NOMO-1 (cell line): ENCODE results near the gene ATP7A.
"Not testable (repeated sequence)": the region's sequence is repeated elsewhere in the genome, so short reads cannot be mapped to it uniquely, and the experiment has no call there.

ENCODE experiments used
- DNase-seq, 2 experiments: peaks; one replicate each; lab custom pipeline; 2025; ENCODE audit not compliant: unreplicated experiment in 2 of 2; lab: John Stamatoyannopoulos, UW

ATP7A gene

DNA sequence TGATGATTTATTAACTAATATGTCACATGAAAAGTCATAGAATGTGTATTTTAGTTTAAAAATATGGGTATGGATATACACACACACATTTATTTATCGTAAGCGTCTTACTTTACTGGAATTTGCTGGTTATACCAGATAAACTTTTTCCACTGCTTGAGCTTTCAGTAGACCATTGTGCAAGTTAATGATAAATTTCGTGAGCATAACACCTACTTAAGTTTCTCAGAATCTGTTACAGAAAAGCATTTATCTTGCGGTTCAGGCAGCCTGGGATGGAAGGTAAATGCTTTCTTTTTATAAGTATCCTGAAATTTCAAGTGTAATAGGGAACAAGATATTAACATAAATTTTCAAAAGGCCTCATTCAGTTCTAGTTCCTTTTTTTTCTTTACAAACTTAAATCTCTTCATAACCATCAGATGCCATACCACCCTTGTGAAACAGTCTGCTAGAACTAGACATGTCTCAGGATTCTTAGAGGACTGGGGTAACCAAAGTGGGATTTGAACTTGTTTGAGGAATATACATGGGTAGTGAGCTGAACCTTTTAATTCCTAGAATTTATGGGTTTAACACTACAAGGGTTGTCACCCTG lies 27.7 kb downstream of the ATP7A start:
- peak in 1 of 2 experiments; percentile 29 for DNase-seq

DNA sequence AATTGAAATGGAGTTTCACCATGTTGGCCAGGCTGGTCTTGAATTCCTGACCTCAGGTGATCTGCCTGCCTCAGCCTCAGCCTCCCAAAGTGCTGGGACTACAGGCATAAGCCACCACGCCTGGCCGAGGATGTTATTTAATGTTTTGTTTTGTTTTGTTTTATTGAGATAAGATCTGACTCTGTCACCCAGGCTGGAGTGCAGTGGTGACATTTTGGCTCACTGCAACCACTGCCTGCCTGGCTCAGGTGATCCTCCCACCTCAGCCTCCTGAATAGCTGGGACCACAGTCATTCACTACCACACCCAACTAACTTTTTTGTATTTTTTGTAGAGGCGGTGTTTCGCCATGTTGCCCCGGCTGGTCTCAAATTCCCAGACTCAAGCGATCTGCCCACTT lies 34.5 kb downstream of the ATP7A start:
- DNase-seq = not testable (repeated sequence)

DNA sequence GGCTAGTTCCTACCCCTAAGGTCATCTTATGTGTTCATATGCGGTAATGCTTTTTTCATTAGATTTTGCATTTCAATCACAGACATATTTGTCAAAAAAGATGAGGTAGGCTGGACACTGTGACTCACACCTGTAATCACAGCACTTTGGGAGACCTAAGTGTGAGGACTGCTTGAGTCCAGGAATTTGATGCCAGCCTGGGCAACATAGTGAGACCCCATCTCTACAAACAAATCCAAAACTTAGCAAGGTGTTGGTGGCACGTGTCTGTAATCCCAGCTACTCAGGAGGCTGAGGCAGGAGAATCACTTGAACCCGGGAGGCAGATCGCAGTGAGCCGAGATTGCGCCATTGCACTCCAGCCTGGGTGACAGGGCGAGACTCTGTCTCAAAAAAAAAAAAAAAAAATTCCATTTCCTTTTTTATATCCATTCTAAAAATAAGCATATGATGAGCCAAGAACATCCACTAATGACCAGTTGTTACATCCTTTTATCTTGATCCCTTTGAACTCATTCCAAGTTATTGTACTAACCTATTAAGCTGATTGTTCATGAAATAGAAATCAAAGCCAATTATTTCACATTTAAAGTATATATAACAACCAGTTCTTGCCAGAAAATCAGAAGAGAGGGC lies 35.5 kb downstream of the ATP7A start:
- DNase-seq = peak in 1 of 2 experiments; percentile 20

DNA sequence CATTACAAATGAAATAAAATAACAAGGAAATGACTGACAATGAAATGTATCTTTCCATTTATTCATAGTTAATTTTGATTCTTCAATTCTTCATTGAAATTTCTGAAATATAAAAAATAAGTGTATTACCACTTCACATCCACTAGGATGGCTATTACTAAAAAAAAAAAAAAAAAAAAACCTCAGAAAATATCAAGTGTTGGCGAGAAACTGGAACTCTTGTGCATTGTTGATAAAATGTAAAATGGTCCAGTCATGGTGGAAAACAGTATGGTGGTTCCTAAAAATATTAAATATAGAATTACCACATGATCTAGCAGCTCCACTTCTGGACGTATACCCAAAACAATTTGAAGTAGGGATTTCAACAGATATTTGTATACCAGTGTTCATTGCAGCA lies 36.1 kb downstream of the ATP7A start:
- DNase-seq = no peak

DNA sequence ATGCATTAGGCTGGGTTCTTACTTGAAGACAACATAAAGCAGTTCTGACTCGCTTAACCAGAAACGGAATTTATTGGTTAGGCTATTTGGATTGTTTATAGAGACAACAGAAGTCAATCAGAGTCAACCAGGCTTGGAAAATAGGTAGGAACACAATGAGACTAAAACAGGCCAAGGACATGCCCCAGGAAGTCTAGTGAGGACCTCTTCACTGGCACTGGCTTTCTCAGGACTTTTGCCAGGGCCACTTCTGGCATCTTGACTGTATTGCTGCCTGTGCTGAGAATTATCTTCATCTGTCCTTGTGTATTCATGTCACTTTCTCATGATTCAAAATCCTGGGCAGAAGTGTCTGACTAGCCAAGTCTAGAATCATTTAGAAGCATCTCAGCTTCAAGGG lies 39.3 kb downstream of the ATP7A start:
- no peak for DNase-seq

DNA sequence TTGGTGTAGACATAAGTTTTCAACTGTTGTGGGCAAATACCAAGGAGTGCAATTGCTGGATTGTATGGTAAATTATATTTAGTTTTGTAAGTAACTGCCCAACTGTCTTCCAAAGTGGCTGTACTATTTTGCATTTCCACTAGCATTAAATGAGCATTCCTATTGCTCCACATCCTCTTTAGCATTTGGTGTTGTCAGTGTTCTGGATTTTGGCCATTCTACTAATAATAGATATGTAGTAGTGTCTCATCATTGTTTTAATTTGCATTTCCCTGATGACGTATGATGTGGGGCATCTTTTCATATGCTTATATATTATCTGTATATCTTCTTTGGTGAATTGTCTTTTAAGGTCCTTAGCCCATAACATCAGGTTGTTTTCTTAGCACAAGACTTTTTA lies 41.7 kb downstream of the ATP7A start:
- DNase-seq = no peak

DNA sequence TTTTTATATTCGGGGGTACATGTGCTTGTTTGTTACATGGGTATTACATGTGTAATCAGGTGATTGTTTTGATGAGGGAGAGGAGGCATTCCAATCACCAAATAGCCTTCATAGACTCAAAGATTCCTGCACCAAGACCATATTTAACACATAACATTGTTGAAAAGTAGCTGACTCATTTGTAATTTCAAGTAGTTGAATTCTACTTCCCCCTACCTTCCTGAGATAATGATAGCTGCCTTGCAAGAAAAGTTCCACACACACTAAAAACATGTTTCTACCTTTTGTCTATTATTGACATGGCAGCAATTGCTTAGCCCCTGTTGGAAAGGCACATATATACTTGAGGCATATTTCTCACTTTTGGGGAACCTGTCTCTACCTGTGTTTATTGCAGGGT lies 42.8 kb downstream of the ATP7A start:
- DNase-seq = peak in 1 of 2 experiments; percentile 38

DNA sequence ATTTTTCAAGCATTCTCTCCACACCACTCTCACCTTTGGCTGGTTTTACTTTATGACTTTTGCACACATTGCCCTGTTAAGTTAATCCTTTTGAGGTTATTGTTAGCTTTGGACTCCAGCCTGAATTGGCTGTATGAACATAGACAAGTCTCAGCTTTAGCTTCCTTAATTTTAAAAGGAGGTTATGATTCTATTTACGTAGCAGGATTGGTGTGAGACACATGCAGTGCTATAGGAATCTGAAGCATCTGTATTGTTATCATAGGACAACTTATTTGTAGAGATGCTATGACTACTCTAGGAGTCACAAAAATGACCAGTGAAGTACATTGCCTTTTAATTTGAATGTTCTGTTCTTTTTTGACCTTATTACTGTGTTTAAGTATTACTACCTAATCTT lies 43.2 kb downstream of the ATP7A start:
- no peak for DNase-seq

DNA sequence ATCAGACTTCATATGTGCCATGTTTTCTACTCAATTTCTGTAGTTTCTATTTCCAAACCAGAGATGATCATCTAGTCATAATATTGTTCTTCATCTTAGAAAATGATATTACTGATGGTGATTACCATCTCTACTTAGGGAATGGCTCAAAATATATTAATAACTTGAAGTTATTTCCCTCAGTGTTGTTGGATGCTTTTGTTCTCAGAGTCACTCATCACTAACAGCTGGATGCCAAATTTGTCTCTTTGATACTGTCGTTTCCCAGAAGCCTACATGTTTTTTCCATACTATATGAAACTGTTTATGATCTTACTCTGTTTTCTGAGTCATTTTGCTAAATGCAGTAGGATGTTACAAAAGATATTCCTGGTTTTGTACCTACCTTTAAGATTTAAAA lies 50.1 kb downstream of the ATP7A start:
- no peak for DNase-seq

DNA sequence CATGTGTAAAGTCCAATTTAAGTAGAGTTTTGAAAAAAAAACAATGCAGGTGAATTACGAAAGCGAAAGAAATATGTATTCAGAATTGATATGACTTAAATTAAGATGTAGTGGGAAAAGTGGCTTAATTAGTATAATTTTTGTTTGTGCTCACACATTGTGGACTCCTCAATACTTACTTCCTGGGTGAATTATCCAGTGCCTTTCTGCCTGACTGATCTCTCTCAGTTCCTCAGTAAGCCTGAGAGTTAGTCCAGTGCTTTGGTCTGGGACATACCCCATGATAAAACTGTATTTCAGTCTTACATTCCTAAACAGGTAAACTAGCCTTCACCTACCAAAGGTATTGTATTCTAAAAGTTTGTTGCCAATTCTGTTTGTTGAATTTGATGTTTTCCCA lies 50.6 kb downstream of the ATP7A start:
- DNase-seq = no peak

DNA sequence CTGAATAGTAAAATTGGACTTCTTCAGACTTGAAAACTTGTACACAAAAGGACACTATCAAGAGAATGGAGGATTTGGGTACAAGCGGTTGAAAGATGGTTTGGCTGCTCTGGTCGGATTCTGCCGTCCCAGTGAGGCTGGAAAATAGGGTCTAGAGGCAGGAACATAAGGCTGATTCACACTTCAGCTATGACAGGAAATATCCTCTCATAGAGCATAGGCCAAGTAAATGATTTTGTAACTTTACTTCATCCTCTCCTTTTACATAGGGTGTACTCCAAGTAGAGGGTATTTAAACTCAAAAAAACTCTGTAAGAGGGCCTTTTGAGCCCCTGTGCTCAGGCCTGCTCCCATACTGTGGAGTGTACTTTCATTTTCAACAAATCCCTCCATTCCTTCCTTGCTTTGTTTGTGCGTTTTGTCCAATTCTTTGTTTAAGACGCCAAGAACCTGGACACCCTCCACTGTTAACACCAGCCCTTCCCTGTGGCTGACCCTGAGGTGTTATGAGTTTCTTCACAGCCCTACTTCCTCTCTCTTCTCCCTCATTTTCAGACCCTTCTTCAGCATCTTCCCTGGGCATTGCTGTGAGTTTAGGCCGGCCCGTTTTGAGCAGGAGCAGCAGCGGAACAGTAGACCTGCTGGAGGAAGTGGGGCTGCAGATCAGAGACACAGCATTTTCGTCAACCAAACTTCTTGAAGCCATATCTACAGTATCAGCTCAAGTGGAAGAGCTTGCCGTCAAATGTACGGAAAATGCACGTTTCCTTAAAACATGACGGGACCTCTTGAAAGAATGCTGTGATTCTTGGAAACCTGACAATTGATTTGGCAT lies 51.8 kb downstream of the ATP7A start:
- no peak for DNase-seq

DNA sequence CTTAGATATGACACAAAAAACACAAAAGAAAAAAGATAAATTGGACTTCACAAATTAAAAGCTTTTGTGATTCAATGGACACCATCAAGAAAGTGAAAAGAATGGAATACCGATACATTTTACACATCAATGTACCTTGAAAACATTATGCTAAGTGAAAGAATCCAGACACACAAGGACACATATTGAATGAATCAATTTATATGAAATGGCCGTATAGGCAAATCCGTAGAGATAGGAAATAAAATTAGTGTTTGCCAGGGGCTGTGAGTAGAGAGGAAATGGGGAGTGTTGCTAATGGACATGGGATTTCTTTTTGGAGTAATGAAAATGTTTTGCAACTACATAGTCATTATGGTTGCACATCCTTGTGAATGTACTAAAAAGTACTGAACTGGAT lies 55.9 kb downstream of the ATP7A start:
- no peak for DNase-seq

DNA sequence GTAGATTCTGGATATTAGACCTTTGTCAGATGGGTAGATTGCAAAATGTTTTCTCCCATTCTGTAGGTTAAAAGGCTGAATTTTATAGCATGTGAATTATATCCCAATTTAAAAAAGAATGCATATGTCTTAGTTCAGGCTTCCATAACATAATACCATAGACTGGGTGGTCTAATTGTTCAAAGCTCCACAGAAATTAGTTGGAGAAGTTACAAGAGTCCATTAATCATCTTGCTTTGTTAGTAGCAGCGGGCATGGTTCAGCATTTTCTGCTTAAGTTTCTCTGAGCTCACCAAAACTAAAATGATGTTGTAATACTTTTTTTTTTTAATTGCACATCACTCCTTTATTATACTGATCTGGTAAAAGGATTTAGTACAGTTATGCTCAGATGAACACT lies 57.1 kb downstream of the ATP7A start:
- no peak for DNase-seq

DNA sequence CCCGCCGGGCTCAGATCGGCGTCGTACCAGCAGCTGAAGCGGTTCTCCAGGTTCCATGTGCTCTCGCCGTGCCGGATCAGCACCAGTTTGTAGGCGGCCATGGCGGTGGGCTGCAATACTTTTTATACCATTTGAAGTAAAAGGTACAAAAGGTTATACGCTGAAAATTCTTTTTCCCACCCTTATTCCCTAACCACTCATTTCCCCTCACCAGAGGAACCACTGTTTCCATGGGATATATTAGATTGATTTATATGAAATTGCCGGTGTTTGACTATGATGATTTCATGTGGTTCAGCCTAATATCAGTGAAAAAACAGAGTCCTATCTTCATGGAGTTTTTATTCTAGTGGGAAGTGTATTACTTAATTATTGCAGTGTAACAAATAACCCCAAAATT lies 59.0 kb downstream of the ATP7A start, which contains the start of gene PGAM4:
PGAM4 (minus strand) TSS at position 101 of the 400 bp plus-strand sequence; CDS start at position 101, 0 bp downstream.
- DNase-seq = no peak

DNA sequence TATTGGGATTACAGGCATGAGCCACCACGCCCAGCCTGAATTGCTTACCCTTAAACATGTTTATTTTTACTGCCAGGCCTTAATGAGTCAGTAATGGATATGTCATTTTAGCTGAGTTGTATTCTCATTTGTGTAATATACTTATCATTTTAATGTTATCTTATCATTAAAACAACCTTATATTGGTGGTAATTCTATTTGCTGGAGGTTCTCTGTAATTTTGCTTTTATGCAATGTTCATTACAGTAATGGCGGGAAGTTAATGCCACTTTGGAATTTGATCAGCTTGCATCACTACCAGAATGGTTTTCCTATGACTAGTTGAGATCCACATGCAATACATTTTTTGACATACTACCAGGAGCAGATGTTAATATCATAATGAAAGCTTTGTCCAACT lies 65.3 kb downstream of the ATP7A start:
- no peak for DNase-seq

DNA sequence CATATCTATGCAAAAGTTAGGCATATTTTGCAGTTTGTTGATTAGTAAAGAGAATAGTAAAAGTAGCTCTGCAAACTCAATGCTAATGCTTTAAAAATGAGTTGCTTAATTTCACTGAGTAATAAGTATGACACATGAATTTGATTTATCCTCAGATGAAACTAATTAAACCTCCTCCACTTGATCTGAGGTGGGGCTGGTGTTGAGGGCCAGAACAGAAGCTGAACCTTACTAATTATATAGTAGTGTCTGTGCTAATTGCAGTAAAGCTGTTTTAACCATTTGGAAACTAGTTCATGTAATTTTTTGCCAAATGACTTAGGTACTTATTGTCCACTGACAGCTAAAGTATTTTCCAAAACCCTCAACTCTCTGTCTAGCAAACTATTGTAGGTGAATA lies 66.6 kb downstream of the ATP7A start:
- DNase-seq = no peak

DNA sequence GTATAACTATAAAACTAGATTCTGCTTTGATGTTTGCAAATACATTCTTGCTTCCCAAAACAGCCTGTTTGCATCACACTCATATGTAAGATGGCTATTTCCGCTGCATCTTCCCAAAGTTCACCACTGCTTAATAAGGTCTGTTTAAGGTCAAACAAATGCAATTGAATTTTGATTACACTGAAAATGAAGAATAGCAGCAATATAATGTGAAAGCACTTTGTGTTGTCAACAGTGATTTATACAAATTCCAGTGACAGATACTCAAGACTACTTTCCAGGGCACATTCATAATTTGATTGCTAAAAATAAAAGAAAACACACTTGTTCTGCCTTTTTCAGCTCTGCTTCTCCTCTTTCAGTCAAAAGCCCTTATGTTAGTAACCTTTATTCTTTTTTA lies 67.0 kb downstream of the ATP7A start:
- DNase-seq = no peak

DNA sequence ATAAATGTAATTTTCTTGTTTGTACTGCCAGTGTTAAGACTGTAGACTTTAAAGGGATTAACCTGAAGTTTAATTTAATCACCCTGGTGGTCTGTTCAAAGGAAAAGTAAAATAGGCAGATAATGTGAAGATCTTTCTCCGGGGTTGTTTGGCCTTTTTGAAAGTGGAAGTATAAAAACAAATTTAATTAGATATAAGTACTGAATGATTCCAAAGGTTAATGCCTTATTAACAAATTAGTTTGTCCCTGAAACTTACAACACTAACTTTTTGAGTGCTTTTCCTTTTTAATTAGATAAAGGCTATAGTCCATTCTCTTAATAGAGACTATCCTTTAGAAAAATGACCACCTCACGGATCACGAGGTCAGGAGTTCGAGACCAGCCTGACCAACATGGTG lies 69.4 kb downstream of the ATP7A start:
- DNase-seq = no peak

DNA sequence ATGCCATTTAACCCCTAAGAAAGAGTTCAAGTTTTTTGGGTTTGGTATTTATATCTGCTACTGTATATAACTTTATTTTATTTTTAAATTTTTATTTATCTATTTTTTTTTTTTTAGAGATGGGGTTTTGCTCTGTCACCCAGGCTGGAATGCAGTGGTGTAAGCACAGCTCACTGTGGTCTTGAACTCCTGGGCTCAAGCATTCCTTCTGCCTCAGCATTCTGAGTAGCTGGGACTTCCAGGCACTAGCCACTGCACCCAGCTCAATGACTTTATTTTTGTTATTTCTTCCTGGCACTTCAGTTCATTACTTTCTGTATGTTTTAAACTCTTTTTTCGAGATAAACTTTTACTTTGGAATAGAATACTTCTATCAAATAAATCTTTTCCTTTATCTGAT lies 101.4 kb downstream of the ATP7A start:
- DNase-seq = no peak

DNA sequence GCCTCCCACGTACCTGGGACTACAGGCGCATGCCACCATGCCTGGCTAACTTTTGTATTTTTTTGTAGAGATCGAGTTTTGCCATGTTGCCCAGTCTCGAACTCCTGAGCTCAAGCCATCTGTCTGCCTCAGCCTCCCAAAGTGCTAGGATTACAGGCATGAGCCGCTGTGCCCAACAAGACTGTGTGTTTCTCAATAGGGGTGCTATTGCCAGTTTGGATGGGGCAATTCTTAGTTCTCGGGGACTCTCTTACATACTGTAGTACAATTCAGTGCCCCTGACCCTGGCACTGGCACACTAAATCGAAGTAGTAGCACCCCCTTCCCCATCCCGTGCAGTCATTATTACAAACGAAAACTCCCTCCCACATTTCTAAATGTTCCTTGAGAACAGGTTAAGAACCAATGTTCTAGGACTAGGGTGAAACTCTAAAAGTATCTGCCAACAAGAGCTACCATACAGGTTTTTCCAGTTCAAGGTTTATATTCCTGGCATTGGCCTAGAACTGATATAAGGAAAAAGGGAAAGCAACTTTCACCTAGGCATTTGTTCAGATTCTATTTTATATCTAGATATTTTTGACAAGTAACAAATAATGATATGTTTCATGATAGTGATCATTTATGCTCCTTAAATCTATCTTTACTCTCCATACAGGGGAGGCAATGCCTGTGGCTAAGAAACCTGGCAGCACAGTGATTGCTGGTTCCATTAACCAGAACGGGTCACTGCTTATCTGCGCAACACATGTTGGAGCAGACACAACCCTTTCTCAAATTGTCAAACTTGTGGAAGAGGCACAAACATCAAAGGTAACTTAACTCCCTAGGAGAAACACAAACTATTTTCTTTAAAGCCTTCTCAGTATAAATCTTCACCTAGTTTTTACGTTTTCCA lies 109.3 kb downstream of the ATP7A start:
- DNase-seq = no peak
